Prostate gland (tissue), 2 donors: Measurements from ENCODE around the gene MED12L.

Experiments
- POLR2AphosphoS5 ChIP-seq: sonication (generic); formaldehyde crosslinking; IDR thresholded peaks from one replicate; pipeline ENCODE4 v1.6.1; 2017; ENCODE audit warnings: antibody characterized with exemption
- TF ChIP-seq, protein P1 (sequence below), 4 experiments: fragments of 200-600 bp in 2 of 4; fragments of 450-650 bp in 2 of 4; sonication (generic) in 2 of 4; IDR thresholded peaks; 1 replicate in 3 of 4; 2 replicates in 1 of 4; pipeline ENCODE4 v1.5.1; 2016 to 2019; ENCODE audit warnings: antibody characterized with exemption in 4 of 4, mild to moderate bottlenecking in 2 of 4, moderate library complexity in 2 of 4

DNA sequence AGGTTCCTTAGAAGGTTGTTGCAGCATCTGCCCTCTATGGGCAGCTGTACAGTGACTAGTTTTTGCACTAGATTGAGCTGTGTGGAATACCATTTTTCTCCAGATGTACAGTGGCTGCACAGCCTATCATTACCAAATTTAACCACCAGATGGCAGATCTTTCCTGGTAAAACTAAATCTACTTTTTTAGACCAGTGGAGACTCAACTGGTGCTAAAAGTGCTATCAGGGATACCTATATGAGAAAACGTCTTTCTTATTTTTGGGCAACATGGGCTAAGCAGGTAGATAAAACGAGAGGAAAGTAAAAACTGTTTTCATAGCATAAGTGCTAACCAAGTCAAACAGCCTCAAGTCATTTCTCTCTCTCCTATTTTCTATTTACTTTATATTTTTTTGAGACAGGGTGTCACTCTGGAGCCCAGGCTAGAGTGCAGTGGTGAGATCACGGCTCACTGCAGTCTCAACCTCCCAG is 354.2 kb downstream of the MED12L start:
- TF ChIP-seq, protein P1, sequence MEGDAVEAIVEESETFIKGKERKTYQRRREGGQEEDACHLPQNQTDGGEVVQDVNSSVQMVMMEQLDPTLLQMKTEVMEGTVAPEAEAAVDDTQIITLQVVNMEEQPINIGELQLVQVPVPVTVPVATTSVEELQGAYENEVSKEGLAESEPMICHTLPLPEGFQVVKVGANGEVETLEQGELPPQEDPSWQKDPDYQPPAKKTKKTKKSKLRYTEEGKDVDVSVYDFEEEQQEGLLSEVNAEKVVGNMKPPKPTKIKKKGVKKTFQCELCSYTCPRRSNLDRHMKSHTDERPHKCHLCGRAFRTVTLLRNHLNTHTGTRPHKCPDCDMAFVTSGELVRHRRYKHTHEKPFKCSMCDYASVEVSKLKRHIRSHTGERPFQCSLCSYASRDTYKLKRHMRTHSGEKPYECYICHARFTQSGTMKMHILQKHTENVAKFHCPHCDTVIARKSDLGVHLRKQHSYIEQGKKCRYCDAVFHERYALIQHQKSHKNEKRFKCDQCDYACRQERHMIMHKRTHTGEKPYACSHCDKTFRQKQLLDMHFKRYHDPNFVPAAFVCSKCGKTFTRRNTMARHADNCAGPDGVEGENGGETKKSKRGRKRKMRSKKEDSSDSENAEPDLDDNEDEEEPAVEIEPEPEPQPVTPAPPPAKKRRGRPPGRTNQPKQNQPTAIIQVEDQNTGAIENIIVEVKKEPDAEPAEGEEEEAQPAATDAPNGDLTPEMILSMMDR (IDR thresholded peaks at IDR 0.05), result peak; percentile 60 to 86 (median 80)
- TF ChIP-seq POLR2AphosphoS5, result no peak
